ENCODE results near the gene MYCN.
A peak's percentile ranks its signal among the peaks of the same experiment; 100 is the strongest.

Gene MYCN

DNA sequence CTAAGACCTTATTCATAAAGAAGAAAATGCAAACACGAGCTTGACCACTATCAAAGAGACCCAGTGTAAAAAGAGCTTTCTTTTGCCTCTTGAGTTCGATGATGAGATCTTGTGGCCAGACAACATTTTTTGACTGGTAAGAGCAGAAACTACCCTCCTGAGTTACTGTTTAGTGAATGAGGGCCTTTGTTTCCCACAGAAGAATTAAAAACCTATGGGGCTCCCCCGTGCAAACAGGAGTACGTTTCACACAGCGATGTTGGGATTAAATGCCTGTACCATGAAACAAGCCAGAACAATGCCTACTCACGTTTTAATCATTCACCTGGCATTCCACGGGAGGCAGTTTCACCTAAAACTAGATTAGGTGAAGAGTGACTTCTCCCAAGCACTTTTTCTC lies 36.0 kb downstream of the MYCN start:
- DNase-seq (ENCODE audit: low spot score) = no peak

DNA sequence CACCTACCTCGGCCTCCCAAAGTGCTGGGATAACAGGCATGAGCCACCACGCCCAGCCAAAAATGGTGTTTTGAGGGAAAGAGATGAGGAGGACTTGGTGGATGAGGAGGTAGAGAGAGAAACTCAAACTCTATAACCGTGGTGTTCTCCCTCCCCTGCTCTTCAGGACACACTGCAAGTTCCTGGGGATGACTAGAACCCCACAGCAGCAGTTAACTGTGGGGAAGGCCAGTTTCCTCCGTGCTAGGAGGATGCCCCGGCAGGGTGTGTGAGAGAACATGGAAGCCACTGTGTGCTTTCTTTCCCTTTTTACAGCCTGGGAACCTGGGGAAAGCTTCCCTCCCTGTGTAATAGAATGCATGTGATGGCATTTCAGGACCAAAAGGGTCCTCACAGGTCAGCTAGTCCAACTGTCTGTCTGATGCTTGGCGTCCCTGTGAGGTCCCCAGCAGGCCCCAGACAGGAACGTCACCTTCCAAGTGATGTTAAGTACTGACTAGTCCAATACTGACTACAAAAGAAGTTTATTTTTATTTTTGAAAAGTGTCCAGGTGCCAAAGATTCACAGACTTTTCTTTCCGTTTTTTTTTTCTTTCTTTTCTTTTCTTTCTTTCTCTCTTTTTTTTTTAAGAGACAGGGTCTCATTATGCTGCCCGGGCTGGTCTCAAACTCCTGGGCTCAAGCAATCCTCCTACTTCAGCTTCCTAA lies 38.9 kb downstream of the MYCN start:
- DNase-seq (ENCODE audit: low spot score) = no peak

DNA sequence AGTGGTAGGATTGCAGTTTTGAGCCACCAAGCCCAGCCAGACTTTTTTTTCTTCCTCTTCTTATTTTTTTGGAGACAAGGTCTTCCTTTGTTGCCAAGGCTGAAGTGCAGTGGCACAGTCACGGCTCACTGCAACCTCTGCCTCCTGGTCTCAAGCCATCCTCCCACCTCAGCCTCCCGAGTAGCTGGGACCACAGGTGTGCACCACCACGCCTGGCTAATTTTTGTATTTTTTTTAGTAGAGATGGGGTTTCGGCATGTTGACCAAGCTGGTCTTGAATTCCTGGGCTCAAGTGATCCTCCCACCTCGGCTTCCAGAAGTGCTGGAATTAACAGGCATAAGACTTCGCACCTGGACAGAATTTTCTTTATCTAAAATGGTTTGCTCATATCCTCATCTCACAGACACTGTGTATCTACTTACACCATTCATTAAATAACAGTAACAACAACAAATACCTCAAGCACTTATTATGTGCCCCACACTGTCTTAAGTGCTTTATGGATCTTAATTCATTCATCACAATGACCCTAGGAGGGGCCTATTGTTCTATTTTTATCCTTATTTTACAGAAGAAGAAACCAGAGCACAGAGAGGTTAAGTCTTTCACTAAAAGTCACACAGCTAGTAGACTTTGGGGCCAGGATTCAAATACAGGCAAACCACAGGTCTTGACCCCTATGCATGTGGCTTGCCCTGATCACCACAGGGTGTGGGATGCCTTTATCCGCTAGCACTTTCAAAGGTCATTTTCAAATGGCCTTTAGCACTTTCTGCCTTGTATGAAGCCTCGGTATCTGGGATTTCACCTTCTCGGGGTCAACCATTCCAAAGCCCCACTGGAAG lies 39.6 kb downstream of the MYCN start:
- no peak for DNase-seq (ENCODE audit: low spot score)

DNA sequence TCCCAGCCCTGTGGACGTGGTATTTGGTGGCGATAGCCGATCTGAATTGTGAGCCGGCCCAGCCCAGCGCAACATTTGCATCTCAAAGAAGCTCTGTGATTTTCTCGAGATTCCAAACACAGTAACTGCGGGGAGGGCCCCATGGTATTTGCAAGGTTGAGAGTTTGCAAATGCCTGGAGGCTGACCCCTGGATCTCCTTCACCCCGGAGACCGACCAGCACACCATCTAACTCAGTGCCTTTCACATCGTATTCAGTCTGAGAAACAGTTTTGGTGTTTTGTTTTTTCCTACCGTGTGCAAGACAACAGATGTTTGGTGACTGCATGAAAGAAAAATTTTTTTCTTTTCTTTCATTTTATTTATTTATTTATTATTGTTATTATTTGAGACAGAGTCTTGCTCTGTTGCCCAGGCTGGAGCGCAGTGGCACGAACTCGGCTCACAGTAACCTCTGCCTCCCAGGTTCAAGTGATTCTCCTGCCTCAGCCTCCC lies 40.3 kb downstream of the MYCN start:
- DNase-seq (ENCODE audit: low spot score) = no peak

DNA sequence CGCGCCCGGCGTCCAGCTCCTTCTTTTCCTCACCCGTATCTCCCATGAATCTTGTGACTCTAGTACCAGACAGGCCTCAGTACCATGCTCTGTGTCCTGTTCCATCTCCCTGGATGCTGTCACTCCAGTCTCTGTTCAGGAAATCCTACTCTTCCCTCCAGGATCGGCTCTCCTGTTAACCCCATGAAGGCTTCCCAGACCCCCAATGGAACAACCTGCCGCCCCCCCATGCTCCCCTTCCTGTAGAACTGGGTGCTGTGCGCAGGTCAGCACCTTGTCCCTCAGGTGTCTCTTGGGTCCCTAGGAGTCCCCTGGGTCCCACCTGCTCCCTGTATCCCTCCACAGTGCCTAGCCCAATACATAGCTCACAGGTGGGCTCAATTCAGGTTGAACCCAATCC lies 41.3 kb downstream of the MYCN start:
- DNase-seq (ENCODE audit: low spot score) = no peak

DNA sequence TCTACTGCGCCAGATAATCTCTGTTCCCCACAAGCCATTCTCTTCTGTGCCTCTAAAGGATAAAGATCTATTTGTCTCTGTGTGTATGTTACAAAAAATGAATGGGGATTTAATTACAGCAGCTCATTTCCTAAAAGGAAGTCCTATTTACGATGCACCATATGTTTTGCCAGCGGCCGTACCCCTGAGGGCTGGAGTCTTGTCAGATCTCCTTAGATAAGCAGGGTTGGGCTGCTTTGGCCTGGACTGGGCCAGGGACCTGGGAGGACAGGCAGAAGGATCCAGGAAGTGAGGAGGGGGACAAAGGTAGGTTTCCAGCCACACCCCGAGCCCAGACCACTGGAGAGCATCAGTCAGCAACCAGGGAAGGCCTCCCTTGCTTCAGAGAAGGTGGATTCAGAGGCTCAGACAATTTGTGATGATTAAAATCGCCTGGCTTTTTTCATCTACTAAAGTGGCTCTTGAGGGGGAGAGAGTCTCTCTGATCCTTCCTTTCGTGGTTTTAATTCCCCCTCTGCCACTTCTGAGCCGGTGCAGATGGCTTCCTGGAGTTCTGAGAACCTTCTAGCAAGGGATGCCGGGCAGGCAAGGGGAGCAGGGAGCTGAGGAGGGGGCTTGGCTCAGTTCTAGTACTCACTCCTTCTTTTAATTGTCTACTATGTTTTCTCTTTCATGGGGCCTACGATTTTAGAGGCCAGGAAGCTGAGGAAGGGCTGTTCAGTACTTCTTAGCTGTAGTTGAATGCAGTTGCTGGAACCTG lies 42.1 kb downstream of the MYCN start:
- DNase-seq (ENCODE audit: low spot score) = no peak

DNA sequence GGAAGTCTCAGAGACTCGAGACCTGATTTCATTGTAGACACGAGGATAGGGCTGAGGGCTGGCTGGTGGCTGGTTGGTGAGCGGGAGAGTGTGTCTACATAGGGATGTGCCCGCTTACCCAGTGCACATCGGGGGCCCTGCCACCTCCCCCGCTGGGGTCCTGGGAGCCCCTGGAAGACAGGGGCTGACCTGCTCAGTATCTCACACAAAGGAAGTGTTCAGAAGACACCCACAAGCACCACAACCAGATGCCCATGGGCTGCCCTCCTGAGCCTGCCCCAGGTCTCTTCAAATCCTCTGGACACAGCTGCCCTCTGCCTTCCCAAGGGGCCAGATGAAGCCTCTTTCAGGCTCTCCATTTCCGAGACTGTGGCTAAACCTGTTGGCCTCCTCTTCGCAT lies 43.1 kb downstream of the MYCN start:
- no peak for DNase-seq (ENCODE audit: low spot score)

DNA sequence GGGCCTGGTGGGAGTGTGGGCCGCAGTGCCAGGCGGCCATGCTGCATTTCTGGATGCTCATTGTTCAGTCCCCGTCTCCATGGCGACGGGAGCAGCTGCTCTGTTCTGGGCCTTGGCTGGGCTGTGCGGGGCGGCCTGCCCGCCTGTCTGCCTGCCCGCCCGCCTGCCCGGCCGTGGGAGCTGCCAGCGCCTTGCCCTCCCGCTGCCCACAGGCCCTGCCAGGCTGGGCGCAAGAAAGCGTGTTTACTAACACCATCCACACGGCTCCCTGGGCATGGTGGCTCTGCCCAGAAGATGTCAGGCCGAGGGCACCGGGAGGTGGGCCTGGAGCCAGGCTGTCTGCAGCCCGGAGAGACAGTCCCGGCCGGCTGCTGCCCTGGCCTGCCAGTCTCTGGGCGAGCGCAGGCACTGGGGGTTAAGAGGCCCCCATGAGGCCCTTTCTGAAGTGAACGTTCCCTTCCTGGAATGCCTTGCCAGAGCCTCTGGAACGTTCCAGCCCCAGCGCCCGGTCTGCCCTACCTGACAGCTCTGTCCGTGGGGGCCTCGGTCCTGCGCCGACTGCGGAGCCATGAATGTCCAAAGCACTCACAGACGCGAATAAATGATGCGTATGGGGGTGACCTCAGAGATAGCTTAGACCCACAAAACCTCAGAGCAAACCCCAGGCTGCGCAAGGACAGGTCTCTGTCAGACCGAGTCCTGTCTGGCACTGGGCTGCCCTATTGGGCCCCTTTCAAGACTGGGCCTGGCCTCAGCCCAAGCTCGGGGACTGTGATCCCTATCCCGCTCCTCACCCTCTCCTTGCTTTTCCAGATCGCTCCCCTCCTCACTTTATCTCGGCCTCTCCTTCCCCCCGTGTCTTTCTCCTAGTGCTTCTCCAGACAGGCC lies 44.3 kb downstream of the MYCN start:
- peak; percentile 97 for DNase-seq (ENCODE audit: low spot score)

DNA sequence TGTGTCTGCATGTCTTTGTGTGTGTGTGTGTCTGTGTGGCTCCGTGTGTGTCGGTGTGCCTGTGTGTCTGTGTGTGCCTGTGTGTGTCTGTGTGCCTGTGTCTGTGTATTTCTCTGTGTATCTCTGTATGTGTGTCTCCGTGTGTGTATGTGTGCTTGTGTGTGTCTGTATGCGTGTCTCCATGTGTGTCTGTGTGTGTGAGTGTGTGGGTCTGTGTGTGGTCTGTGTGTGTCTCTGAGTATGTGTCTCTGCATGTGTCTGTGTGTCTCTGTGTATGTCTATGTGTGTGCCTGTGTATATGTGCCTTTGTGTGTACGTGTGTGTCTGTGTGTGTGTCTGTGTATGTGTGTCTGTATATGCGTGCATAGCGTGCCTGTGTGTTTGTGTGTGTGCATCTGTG lies 45.2 kb downstream of the MYCN start:
- DNase-seq (ENCODE audit: low spot score) = no peak

DNA sequence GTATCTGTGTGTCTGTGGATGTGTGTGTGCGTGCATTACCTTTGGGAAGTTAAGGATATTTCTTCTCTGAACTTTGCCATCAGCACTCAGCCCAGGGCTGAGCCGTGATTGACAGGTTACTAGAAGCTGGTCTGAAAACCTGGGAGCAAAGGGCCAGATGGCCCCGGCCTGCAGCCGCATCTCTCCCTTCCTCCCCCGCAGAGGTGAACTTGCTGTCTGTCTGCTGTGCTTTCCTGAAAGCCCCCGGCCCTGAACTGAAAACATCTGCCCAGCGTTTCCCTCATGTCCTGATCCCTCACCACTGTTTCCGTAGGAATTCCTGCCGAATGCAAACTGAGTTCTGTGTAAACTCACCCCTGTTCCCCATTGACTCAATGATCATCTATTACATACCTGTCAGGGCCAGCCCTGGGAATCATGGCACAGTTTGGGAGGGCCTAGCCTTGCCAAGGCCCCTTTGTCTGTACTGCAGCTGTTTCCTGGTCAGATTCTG lies 45.8 kb downstream of the MYCN start:
- DNase-seq (ENCODE audit: low spot score) = no peak

DNA sequence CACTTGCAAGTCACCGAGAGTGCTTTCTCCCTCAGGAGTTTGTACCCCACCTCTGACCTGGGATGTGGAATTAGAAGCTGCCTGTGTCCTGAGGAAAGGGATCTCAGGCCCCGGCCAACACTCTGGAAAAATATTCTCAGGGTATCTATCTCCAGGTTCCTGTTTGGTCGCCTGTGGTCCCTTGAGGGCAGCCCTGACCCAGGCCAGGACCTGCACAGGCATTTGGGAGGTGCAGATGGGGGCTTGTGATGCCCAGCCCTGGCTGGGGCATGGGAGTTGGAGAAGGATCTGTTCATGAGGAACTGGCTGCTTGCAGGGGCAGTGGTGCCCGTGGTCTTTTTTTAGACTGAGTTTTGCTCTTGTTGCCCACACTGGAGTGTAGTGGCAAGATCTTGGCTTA lies 46.3 kb downstream of the MYCN start:
- DNase-seq (ENCODE audit: low spot score) = no peak

DNA sequence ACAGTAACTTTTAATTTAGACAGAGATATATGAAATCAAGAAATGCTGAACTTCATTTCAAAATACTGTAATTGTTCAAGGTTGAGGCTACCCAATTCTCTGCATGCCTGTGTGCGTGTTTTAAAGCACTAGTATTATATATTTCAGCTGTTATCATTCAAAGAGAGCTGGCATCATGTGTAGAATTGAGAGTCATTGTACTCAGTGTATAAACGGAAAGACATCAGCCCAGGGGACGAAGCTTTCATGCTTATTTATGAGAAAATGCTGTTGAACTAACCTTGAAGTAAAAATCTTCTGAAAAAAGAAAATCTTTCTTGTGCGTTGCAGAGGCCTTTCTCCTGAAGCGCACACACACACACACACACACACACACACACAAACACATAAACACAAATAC lies 48.4 kb downstream of the MYCN start:
- DNase-seq (ENCODE audit: low spot score) = no peak

DNA sequence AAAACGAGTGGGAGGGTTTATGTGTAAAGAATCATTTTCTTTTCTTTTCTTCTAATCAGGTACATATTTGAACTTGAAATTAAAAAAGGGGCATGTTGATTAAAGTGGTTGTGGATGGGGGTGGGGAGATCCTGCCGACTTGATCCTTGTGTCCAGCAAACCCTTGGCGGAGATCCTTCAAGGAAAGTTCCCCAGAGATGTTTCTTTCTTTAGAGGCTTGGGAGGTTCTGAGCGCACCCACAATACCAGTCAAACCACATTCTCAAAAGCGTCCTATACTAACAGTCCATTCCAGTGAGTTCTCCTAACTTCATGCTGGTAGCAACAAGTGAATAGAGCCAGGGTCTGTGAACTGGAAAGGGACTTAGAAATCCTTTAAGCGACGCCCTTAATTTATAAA lies 49.2 kb downstream of the MYCN start:
- no peak for DNase-seq (ENCODE audit: low spot score)

DNA sequence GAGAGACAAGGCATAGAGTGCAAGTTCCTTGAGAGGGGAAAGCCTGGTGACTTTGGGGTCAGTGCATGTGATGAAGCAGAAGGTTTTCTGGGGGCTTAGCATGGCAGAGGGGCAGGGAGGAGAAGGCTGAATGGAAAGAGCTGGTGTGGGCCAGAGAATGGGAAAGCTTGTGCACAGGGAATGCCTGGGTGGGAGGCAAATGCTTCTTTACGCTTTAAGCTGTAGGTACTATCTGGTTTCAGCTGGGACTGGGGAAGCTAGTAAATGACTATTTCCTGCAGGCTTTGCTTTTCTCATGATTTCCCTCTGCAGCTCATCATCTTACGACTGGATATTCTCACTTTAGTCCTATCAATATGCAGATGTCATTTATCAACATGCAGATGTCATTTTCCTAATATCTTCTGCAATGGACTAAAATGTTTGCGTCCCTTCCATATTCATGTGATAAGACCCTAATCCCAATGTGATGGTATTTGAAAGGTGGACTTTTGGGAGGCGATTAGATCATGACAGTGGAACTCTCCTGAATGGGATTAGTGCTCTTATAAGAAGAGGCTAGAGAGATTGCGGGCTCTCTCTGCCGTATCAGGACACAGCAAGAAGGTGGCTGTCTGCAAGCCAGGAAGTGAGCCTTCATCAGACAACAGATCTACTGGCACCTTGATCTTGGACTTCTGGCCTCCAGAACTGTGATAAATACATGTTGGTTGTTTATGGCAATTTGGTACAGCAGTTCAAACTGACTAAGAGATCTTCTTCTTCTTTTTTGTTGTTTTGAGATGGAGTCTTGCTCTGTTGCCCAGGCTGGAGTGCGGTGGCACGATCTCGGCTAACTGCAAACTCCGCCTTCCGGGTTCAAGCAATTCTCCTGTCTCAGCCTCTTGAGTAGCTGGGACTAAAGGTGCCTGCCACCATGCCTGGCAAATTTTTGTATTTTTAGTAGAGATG lies 50.1 kb downstream of the MYCN start:
- no peak for DNase-seq (ENCODE audit: low spot score)

DNA sequence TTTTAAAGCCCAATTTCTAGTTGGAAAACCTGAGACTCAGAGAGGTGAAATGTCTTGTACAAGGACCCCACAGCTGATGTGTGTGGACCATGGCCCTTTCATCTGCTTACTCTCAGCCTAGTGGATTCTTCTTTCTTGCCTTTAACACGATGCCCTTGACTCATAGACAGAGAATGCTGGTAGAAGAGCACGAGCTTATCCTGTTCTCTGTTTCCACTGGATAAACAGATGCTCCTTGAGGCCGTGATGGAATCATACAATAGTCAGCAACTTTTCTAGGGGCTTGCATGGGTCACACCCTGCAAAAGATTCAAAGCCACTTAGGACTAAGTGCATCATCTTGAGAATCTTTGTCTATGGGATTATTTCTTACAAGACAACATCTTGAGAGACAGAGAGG lies 50.9 kb downstream of the MYCN start:
- no peak for DNase-seq (ENCODE audit: low spot score)

DNA sequence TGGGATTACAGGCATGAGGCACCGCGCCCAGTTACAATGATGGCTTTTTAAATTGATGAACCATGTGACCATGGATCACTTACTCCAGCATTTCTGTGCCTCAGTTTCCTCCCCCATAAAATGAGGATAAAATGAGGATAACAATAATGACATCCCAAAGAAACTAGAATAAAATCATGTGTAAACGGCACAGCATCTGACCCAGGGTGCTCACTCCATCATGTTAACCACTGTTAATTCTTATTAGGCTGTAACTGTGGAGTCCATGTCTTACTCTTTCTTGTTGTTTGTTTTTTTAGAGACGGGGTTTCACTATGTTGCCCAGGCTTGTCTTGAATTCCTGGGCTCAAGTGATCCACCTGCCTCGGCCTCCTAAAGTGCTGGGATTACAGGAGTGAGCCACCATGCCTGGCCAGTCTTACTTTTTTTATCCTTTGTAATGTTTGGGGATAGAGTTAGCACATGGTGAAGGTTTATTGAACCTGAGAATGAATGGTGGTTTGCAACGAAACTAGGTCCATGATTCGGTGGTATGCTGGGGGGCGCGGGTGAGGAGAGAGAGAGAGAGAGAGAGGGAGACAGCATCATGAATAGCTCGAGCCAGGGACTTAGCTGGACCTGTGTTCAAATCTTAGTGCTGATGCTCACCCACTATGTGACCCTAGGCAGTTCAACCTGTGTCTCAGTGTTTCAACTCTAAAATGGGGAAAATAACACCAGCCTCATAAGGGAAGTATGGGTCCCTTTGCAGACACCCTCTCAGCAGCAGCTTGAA lies 52.3 kb downstream of the MYCN start:
- no peak for DNase-seq (ENCODE audit: low spot score)

DNA sequence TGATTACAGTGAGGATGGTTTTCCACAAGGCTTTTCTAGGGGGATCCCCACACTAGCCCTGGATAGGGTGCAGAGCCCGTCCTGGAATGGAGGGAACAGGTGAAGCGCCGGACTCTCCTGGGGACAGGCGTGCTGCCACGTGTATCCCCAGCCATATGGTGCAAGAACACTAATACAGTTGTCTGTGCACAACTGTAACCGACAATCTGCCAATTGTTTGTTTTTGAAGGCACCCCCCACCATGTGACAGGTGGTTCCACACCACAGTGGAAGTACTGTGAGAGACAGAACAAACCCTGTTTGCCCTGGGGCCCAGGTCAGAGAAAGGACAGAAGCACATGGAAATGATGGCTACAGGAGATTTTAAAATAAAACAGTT lies 52.9 kb downstream of the MYCN start:
- DNase-seq (ENCODE audit: low spot score) = no peak

DNA sequence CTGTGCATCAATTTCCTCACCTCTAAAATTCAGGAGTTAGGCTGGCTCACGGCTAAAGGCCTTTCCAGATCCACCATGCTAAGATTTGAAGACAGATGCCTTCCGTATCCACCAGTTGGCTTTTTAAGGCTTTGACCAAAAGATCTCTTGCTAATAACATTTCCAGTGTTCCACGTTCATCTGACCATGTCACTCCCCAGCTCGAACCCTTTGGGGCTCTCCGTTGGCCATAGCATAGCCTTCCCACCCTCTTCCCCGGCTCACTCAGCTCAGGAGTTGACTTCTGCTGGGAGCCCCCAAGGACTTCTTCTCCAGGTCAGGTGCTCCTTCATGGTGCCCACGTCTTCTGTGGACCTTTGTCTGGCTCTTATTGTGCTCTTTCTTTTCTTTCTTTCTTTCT lies 53.3 kb downstream of the MYCN start:
- no peak for DNase-seq (ENCODE audit: low spot score)

DNA sequence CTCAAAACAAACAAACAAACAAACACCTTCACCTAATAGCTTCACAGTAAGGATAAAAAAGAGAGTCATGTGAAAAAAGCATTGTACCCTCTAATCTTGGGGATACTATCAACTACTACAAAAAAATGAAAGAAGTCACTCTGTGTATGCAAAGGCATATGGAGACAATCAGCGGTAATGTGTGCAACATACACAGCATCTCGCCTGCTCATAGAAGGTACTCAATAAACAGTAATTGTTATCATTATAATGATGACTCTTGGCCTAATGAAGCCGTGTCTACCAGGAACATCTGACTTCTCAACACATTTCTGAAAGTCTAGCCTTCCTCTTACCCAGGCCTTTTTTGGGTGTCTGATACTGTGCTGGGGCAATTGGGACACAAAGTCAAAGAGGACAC lies 55.3 kb downstream of the MYCN start:
- DNase-seq (ENCODE audit: low spot score) = no peak

All from globus pallidus (tissue), 1 donor.